Daoy (cell line): Measurements from ENCODE around the gene RNF13. TPM values are rescaled to one million over a fixed set of nuclear protein-coding genes. Genes with fewer than 3 reads are reported as not detected.
"Not testable (repeated sequence)": the region's sequence is repeated elsewhere in the genome, so short reads cannot be mapped to it uniquely, and the experiment has no call there.

Experiments used
- DNase-seq: peaks from one replicate; pipeline ENCODE4 v3.0.0-alpha.2; 2015; ENCODE audit warnings: low read depth
- total RNA-seq: library from RNA; depleted of rRNA; stranded (reverse); fragments of >200 nt; shearing (Covaris generic); gene quantifications from 2 replicates; pipeline ENCODE4 v1.2.3, GENCODE V29; 2014

RNF13 gene
- total RNA-seq, 1 experiment from 2014 or later = 39.5 TPM

GRCh38 chr3:149898771-149899170 is 85.8 kb downstream of the RNF13 start:
- peak; percentile 25 for DNase-seq

- no peak for DNase-seq
Measured at GRCh38 chr3:149900322-149900721, 87.3 kb downstream of the RNF13 start.

GRCh38 chr3:149901770-149902169 is 88.8 kb downstream of the RNF13 start:
- DNase-seq = no peak

GRCh38 chr3:149902498-149903139 is 89.6 kb downstream of the RNF13 start:
- no peak for DNase-seq

GRCh38 chr3:149906036-149906435 is 93.0 kb downstream of the RNF13 start:
- DNase-seq = no peak

- no peak for DNase-seq
Measured at GRCh38 chr3:149908424-149908957, 95.5 kb downstream of the RNF13 start.

- no peak for DNase-seq
Measured at GRCh38 chr3:149909923-149910322, 96.9 kb downstream of the RNF13 start.

GRCh38 chr3:149917124-149917667 is 104.2 kb downstream of the RNF13 start:
- DNase-seq = no peak

GRCh38 chr3:149919509-149919908 is 106.5 kb downstream of the RNF13 start:
- no peak for DNase-seq

- no peak for DNase-seq
Measured at GRCh38 chr3:149920119-149920518, 107.1 kb downstream of the RNF13 start.

- no peak for DNase-seq
Measured at GRCh38 chr3:149933008-149933407, 120.0 kb downstream of the RNF13 start.

GRCh38 chr3:149933858-149934257 is 120.8 kb downstream of the RNF13 start:
- no peak for DNase-seq

GRCh38 chr3:149934524-149934923 is 121.5 kb downstream of the RNF13 start:
- no peak for DNase-seq

- peak; percentile 66 for DNase-seq
Measured at GRCh38 chr3:149936812-149937230, 123.8 kb downstream of the RNF13 start.

GRCh38 chr3:149938392-149939055 is 125.5 kb downstream of the RNF13 start:
- not testable (repeated sequence) for DNase-seq

GRCh38 chr3:149941186-149941585 is 128.2 kb downstream of the RNF13 start:
- DNase-seq = no peak

- no peak for DNase-seq
Measured at GRCh38 chr3:149941946-149942345, 128.9 kb downstream of the RNF13 start.

GRCh38 chr3:149942409-149942808 is 129.4 kb downstream of the RNF13 start:
- no peak for DNase-seq

- DNase-seq = not testable (repeated sequence)
Measured at GRCh38 chr3:149943966-149944365, 131.0 kb downstream of the RNF13 start.

- DNase-seq = no peak
Measured at GRCh38 chr3:149947231-149947630, 134.2 kb downstream of the RNF13 start.

- no peak for DNase-seq
Measured at GRCh38 chr3:149949181-149949580, 136.2 kb downstream of the RNF13 start.

GRCh38 chr3:149954812-149955211 is 141.8 kb downstream of the RNF13 start:
- DNase-seq = no peak

GRCh38 chr3:149955449-149955848 is 142.4 kb downstream of the RNF13 start:
- no peak for DNase-seq
